ENCODE measurements around the gene KRT27. TPM values are rescaled to one million over a fixed set of nuclear protein-coding genes. Genes with fewer than 3 reads are reported as not detected.
A peak's percentile ranks its signal among the peaks of the same experiment; 100 is the strongest.

KRT27 gene
- total RNA-seq, 1 experiment from 2014 or later: not detected

DNA sequence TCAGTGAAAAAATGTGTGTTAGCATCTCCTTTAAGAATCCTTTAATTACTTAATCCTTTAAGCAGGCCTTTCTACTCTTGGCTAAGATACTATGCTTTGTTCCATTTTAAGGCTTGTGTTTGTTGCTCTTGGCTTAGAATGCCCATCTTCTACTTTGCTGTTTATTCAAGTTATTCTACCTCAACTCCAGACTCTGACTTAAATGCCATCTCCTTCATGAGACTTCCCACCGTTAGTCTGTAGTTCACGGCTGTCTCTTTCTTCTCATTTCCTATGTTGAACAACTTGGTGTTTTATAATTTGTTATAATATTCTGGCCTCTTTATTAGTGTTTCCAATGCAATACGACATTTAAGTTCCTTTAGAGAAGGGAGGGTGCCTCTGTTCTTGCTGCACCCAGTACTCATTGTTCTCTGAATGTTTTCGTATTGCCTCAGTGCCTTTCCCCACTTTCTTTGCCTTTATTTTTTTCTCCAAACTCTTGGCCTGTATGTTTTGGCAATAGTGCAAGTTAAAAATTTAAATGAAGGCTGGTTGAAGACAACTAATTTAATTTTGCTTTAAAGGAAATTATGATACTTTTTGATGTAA lies 46.2 kb upstream of the KRT27 start:
- Histone ChIP-seq H3K4me2 (ENCODE audit: low read length) (peak overlapping the region; percentile 27; the same call in 1 of the 2 replicates), H3K9ac (ENCODE audit: low read length) (peak overlapping the region; percentile 19), H4K20me1 (ENCODE audit: insufficient read depth) (no peaks in the 10 kb centered on the region), H2AFZ (ENCODE audit: low read depth, low read length, poor library complexity, severe bottlenecking) (no peak overlapping the region), H3K27ac (ENCODE audit: low read depth, low read length) (peak overlapping the region; percentile 52; the same call in 1 of the 2 replicates), H3K79me2 (ENCODE audit: insufficient read depth, low read length) (peaks cover 63% of the 10 kb centered on the region), H3K36me3 (ENCODE audit: control insufficient read depth in 1 of 2, insufficient read depth in 2 of 2, low read length in 2 of 2) (peaks cover 0 to 4% of the 10 kb centered on the region in 2 experiments; a peak in 1 of 4 replicates), H3K4me1 (ENCODE audit: control insufficient read depth in 1 of 2, insufficient read depth in 2 of 2, low read length in 2 of 2) (peaks cover 3 to 34% of the 10 kb centered on the region in 2 experiments; a peak in 3 of 4 replicates), H3K9me2 (ENCODE audit: insufficient read depth) (no peaks in the 10 kb centered on the region), H3K27me3 (ENCODE audit: insufficient read depth, low read length) (no peaks in the 10 kb centered on the region), H3K9me3 (ENCODE audit: control insufficient read depth in 1 of 2, insufficient read depth in 1 of 2, low read depth in 1 of 2, low read length in 2 of 2) (no peaks in the 10 kb centered on the region), H3K4me3 (replicated peaks in 1 of 2; ENCODE audit: low read depth in 1 of 2, low read length in 2 of 2) (no peak overlapping the region)
- BruUV-seq (replicated peaks): no TSS peak
- TF ChIP-seq ELF1 (IDR thresholded peaks at IDR 0.05; ENCODE audit: borderline replicate concordance, low read depth): no peak
- no peak for TF ChIP-seq CBX3 (IDR thresholded peaks at IDR 0.05; ENCODE audit: low read depth)
- TF ChIP-seq, protein P1, sequence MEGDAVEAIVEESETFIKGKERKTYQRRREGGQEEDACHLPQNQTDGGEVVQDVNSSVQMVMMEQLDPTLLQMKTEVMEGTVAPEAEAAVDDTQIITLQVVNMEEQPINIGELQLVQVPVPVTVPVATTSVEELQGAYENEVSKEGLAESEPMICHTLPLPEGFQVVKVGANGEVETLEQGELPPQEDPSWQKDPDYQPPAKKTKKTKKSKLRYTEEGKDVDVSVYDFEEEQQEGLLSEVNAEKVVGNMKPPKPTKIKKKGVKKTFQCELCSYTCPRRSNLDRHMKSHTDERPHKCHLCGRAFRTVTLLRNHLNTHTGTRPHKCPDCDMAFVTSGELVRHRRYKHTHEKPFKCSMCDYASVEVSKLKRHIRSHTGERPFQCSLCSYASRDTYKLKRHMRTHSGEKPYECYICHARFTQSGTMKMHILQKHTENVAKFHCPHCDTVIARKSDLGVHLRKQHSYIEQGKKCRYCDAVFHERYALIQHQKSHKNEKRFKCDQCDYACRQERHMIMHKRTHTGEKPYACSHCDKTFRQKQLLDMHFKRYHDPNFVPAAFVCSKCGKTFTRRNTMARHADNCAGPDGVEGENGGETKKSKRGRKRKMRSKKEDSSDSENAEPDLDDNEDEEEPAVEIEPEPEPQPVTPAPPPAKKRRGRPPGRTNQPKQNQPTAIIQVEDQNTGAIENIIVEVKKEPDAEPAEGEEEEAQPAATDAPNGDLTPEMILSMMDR (IDR thresholded peaks at IDR 0.05 in 2 of 3, conservative IDR thresholded peaks at IDR 0.05 in 1 of 3; ENCODE audit: borderline replicate concordance in 1 of 3, insufficient read depth in 1 of 3, low read depth in 2 of 3, low read length in 2 of 3): no peak
- TF ChIP-seq RAD21 (IDR thresholded peaks at IDR 0.05; ENCODE audit: low read depth): no peak
- TF ChIP-seq POLR2A (IDR thresholded peaks at IDR 0.05; ENCODE audit: borderline replicate concordance, extremely low read depth, insufficient read depth, insufficient read length): no peak
- TF ChIP-seq, protein P2, sequence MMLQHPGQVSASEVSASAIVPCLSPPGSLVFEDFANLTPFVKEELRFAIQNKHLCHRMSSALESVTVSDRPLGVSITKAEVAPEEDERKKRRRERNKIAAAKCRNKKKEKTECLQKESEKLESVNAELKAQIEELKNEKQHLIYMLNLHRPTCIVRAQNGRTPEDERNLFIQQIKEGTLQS (IDR thresholded peaks at IDR 0.05): no peak
- TF ChIP-seq MAX (IDR thresholded peaks at IDR 0.05): no peak; the same call in 1 of the 2 replicates
- no peak for TF ChIP-seq EZH2 (IDR thresholded peaks at IDR 0.05)
- no peak for TF ChIP-seq TCF7L2 (IDR thresholded peaks at IDR 0.05; ENCODE audit: borderline replicate concordance, extremely low read depth, insufficient read depth, insufficient read length)
- TF ChIP-seq EZH2phosphoT487 (IDR thresholded peaks at IDR 0.05; ENCODE audit: borderline replicate concordance): no peak
- no peak for TF ChIP-seq SRF (IDR thresholded peaks at IDR 0.05; ENCODE audit: low read depth)
- TF ChIP-seq ZNF274 (IDR thresholded peaks at IDR 0.05; ENCODE audit: low read depth, low read length): no peak
- TF ChIP-seq ZBTB33 (IDR thresholded peaks at IDR 0.05; ENCODE audit: extremely low read depth, insufficient replicate concordance, low read length): no peak
- TF ChIP-seq YY1 (IDR thresholded peaks at IDR 0.05; ENCODE audit: extremely low read depth, insufficient replicate concordance, low read depth, low read length): no peak
- TF ChIP-seq EGR1 (IDR thresholded peaks at IDR 0.05; ENCODE audit: low read depth): no peak
- TF ChIP-seq FOSL1 (IDR thresholded peaks at IDR 0.05; ENCODE audit: low read depth): no peak
- ChIA-PET RAD21 (ENCODE audit: low non-redundant PET in 1 of 2, low total read pairs in 2 of 2, uncharacterized antibody in 2 of 2, unreplicated experiment in 2 of 2) (no interaction called here), CTCF (no interaction called here), POLR2A (interaction anchor here (0.8 kb wide), 1 partner anchor 860 kb away, joined by 3 read pairs; the partner anchor contains the start of gene EIF1)
- intact Hi-C loops (cut with micrococcal nuclease): no loop called here
- DNase-seq (ENCODE audit: low read depth, low spot score): no peak
- ATAC-seq: peak; percentile 26; the same call in 1 of the 2 replicates

Data from HCT116 (cell line).